Measurements from ENCODE around the gene ZNF641.
"Not testable (repeated sequence)": the region's sequence is repeated elsewhere in the genome, so short reads cannot be mapped to it uniquely, and the experiment has no call there.

ZNF641 gene

GRCh38 chr12:48333680-48334079 is 17.0 kb downstream of the ZNF641 start:
- DNase-seq = not testable (repeated sequence)

GRCh38 chr12:48331399-48331798 is 19.3 kb downstream of the ZNF641 start:
- DNase-seq = no peak

DNA sequence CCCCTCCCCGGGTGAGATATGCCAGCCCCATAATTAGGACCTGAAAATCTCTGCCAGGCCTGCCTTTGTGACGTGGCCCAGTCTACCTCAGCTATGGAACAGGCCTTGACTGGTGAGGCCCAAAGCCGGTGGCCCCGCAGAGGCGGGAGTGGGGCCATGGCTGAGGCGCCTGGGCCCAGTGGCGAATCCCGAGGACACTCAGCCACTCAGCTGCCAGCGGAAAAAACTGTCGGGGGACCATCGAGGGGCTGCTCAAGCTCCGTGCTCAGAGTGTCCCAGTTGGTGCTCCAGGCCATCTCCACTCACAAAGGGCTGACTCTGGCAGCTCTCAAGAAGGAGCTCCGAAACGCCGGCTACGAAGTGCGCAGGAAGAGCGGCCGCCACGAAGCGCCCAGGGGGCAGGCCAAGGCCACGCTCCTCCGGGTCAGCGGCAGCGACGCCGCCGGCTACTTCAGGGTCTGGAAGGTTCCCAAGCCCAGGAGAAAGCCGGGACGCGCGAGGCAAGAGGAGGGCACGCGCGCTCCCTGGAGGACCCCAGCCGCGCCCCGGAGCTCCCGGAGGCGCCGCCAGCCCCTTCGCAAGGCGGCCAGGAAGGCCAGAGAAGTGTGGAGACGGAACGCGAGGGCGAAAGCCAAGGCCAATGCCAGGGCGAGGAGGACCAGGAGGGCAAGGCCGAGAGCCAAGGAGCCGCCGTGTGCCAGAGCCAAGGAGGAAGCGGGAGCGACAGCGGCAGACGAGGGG is 21.4 kb downstream of the ZNF641 start:
- DNase-seq = no peak

DNA sequence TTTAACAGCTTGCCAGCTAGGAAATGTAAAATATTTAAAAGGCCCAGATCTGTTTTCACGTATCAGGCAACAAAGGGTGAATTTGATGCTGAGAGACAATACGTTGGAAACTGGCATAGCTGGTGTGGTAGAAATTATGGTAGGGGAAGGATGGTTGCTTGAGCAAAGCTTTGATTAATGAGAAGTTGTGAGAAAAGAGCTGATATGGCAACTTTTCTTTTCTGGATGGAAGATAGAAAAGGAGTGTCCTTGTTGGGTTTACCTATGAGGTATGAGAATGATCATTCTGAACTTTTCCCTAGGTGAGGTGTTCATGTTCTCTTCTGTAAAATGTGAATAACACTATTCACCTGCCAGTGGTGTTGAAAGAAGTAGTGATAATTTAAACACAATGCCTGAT is 34.2 kb downstream of the ZNF641 start:
- DNase-seq = no peak

- DNase-seq = no peak
Observed at GRCh38 chr12:48311313-48311712, 39.4 kb downstream of the ZNF641 start.

DNA sequence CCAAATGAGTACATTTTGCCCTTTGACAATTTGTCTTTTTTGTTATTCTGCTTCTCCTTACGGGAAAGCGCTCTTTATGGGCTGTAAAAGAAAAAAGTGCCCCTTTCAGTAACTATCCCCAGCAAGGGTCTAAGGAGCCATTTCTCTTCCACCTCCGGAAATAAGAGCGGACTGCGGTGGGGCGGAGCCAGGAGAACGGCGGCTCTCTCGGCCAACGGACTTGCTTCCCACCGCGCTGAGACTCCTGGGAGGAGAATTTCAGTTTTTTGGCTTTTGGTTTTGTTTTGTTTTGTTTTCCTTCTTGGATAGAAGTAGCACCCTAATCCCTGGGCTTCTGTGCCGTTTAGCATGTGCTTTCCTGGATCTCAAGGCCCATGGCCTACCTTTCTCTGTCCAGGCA is 43.5 kb downstream of the ZNF641 start:
- no peak for DNase-seq

GRCh38 chr12:48305190-48305589 is 45.5 kb downstream of the ZNF641 start:
- no peak for DNase-seq

DNA sequence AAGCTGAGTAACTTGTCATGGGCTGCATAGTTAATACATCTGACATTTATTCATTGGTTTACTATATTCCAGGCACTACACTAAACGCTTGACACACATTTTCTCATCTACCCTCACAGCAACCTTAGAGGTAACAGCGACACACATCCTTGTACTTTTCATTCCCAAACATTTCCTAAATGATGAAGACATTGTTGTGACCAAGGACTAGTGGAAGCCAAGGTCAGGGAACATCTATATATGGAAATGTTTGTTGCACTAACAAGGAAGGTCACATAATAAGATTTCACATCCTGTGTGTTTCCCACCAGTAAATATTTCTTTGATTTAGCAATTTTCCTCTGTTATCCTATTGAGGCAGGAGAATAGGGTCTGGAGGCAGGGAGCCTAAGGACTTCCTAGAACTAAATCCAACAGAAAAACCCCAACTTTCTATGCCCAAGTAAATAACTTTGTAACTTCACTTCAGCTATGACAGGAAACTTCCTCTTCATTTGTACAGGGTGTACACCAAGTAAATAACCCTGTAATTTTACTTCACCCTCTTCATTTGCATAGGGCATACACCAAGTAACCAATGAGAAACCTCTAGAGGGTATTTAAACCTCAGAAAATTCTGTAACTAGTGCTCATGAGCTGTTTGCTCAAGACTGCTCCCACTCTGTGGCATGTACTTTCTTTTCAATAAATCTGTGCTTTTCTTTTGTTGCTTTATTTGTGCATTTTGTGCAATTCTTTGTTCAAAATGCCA is 48.4 kb downstream of the ZNF641 start:
- DNase-seq = no peak

- no peak for DNase-seq
Observed at GRCh38 chr12:48300774-48301173, 49.9 kb downstream of the ZNF641 start.

- no peak for DNase-seq
Observed at GRCh38 chr12:48296586-48297282, 54.0 kb downstream of the ZNF641 start.

GRCh38 chr12:48292040-48292439 is 58.7 kb downstream of the ZNF641 start:
- DNase-seq = no peak

- DNase-seq = no peak
Observed at GRCh38 chr12:48291511-48291910, 59.2 kb downstream of the ZNF641 start.

GRCh38 chr12:48288387-48289268 is 62.1 kb downstream of the ZNF641 start:
- no peak for DNase-seq
